Activated CD4-positive, alpha-beta T cell treated with anti-CD3 and anti-CD28 coated beads, Interleukin-2, amount 50 U/mL, for 4 hours (primary cell): ENCODE data around the gene NF2.

Source experiments
- DNase-seq, 2 experiments: peaks; one replicate each; pipeline ENCODE4 v3.0.0-alpha.2; 2020

Gene NF2

DNA sequence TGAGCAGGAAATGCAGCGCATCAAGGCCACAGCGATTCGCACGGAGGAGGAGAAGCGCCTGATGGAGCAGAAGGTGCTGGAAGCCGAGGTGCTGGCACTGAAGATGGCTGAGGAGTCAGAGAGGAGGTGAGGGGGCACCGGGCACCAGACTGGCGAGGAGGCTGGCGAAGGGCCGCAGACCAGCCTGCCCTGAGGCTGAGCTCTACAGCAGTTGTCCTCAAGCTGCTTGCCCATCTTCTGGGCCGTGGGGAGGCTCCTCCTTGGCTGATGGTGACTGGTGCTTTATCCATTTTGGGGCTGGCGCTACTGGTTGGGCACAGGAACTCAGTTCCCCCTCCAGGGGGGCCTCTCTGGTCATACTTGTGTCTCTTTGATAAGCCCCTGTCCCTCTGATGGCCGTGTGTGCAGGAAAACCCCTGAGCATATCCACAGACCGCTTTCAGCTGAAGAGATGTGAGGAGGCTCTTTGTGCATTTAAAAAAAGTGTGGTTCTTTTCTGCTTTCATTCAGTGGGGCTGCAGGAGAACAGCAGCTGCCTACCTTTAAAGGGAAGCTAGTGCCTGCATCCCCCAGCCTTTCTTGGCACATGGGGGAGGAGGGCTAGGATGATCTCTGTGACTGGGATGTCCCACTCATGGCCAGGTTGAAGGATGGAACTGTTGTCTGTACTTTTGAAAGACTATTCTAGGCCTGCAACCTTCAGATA lies 70.1 kb downstream of the NF2 start:
- no peak for DNase-seq

DNA sequence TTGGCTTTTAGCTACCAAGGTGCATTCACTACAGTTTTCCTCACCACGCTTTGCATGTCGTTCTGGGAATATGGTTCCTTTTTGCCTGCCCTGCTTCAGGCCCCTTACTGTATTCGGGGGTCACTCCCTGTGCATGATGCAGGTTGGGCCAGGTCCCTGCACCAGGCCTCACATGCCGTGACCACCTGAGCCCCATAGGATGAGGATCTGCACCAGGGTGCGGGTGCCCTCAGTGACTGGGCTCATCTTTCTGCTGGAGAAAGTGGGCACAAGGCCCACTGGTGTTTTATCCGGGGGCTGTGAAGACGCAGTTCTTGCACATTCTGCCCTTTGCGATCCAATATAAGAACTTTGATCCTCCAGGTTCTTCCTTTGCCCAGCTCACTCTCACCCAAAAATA lies 70.7 kb downstream of the NF2 start:
- DNase-seq, result no peak

DNA sequence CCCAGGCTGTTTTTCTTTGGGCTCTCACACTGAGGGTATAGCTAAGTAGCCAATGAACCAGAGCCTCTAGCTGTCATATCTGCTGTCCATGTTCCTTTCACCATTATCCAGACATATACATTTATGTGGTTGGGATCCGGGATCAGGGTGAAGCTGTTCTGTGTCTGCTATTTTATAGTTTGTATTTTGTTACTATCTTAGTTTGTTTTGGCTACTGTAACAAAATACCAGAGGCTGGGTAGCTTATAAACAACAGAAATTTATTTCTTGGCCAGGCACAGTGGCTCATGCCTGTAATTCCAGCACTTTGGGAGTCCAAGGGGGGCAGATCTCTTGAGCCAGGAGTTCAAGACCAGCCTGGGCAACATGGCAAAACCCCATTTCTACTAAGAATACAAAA lies 75.9 kb downstream of the NF2 start:
- DNase-seq, result no peak

DNA sequence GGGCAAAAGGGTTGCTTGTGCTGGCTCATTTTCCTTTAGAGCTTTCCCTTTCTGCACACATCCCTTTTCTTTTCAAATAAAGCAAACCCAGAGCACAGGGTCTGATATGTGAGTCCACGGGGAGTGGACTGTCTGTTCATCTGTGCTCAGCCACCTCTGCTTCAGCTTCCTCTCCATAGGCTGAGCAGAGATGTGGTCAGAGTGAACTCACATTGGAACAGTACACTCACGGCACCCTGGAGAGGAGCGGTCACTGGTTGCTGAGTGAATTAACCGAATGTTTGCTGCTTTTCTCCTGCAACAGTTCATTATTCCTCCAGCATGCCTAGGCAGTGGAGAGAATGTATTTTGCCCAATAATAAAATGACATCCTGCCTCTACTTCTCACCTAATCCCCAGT lies 80.1 kb downstream of the NF2 start:
- no peak for DNase-seq

DNA sequence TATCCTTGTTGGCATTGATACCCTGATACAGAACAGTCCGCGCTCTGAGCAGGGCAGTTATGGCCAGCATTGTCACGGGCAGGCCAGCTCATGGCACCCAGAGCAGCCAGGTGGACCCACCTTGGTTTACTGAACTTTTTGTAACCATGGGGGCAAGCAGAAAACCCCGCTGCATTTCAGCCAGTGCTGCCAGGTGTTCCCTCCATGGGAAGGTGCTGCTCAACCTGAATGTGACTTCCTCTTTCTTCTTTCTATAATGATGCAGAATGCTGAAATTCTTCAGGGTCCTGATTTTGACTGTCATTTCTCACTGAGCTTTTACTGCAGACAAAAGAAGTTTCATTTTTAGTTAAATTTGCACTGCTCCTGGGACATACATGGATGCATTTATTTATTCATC lies 80.8 kb downstream of the NF2 start:
- DNase-seq, result no peak

DNA sequence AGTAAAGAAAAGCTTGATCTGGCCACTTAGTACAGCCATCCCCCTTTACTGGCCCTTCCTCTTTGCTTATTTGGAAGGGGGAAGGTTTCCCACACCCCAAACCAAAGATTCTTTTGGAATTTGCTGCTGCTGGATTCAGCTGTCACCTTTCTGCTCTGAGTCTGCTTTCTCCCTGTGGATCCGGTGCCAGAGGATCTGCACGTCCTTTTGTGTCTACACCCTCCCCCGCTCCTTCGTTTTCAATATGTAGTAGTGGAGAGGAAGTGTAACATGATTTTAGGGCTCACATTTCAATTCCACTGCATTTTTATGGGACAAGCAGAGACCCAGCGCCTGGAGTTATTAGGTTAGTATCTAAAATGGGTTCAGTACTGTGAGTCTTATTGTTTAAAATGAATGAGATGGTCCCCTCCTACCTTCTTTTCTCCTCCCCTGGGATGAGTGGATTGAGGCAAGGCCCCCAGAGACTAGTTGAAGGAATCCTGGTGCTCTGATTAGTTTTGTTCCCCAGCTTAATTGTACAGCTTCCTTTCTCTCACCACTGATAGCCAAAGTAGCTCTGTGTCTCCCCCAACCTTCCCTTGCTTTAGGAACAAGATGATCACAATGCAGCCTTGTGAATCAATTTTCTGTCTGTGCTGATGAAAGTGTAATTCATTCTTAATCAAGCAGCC lies 85.9 kb downstream of the NF2 start:
- no peak for DNase-seq

DNA sequence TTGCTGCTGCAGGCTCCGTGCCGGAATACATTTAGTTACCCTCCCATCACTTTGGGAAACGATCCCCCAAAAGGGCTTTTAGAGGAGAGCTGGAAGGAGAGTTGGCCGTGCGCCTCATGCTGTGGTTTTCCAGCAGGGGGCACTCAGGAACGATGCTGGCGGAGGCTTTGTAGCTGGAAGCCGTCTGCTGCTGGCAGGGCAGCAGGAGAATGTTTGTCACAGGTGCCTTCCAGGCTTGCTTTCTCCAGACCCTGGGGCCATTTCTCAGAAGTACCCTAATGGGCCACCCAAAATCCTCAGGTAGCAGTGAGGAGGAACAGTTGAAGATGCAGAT lies 86.4 kb downstream of the NF2 start:
- DNase-seq, result peak; percentile 34 to 46

DNA sequence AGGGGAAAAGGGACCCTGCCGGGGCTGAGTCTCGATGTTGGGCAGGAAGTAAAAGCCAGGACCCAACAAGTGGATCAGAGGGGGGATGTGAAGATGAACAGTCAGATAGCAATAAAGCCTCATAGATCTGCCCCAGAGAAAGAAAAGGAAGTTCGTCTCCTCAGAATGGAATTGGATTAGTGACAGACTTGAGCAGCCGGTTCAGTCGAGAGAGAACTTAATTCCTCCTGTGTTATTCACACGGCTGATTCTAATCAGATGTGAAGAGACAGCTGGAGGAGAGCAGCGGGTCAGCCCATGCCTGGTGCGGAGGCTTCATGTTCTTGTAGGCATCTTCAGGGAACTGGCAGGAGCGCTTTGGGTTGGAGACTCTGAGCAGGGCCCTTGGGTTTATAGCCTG lies 87.0 kb downstream of the NF2 start:
- no peak for DNase-seq

DNA sequence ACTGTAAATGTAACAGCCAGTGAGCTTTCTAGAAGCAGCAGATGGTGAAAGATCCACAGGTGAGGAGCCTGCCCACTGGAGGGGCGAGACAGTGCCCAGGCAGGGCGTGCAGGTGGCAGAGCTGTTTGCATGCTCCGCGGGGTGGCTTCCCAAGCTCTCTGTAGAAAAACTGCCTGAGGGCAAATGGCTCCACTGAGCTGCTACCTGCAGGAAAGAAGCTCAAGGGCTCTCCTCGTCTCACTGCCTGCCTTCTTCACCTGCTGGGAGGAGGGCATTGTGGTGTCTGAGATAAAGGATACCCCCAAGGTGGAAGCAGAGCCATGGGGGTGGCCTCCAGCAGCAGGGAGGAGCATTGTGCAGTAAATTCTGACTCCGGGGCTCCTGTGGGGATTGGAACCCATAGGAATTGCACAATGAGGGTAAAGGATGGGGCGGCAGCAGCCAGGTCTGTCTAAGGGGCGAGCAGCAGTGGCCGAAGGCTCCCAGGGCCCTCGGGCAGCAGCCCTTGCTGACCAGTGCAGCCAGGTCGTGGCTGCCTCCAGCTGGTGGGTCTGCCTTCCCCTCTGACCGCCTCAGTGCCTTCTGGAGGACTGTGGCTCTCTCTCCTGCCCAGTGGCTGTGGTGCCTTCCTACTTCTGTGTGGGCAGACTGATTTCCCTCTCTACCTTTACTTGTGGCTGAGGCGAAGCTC lies 88.3 kb downstream of the NF2 start:
- DNase-seq, result no peak

DNA sequence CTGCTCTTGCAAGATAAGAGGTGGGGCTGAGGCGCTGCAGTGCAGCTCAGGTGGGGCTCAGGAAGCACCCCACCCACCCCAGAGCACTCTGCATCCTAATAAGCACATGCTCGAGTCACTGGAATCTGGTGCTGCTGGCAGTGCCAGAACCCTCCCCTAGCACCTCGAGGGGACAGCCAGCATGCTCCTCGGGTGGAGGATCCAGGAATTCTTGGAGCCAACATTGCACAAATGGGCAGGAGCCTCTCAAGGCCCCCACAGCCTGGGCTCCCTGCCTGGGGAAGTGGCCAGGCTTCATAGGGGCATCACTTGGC lies 88.9 kb downstream of the NF2 start:
- DNase-seq, result no peak

DNA sequence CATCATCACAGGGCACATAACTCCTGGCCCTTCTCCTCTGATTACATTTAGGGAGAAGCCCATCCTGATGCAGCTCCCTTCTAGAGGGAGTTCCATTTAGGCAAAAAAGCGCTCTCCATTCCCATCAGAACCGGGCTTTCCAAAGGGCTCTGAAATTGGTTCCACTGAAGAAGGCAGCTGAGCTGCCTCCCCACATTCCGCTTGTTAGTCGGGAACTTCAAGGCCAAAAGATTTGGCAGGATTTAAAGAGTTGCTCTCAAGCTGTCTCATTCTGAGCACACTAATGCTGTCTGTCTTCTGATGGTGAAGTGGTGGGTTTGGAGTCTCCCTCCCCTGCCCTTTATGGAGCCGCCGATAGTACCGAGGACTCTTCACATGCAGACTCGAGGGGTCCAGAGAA lies 89.7 kb downstream of the NF2 start:
- no peak for DNase-seq

DNA sequence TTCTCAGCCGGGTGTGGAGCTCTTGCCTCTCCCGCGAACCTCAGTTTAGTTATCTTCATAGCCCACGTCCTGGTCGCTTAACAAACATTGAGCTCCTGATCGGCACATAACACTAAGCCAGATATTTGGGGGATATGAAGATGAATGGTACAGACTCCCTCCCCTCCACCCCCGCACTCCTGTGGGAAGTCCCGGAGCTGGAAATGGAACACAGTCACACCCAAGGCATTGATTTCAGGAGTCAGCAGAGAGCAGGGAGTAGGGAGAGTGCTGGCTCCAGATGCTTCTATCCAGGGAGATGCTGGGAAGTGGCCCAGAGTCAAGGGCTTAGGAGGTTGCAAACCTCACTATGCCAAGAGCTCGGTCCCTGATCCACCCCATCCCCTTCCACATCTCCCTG lies 90.2 kb downstream of the NF2 start:
- no peak for DNase-seq

DNA sequence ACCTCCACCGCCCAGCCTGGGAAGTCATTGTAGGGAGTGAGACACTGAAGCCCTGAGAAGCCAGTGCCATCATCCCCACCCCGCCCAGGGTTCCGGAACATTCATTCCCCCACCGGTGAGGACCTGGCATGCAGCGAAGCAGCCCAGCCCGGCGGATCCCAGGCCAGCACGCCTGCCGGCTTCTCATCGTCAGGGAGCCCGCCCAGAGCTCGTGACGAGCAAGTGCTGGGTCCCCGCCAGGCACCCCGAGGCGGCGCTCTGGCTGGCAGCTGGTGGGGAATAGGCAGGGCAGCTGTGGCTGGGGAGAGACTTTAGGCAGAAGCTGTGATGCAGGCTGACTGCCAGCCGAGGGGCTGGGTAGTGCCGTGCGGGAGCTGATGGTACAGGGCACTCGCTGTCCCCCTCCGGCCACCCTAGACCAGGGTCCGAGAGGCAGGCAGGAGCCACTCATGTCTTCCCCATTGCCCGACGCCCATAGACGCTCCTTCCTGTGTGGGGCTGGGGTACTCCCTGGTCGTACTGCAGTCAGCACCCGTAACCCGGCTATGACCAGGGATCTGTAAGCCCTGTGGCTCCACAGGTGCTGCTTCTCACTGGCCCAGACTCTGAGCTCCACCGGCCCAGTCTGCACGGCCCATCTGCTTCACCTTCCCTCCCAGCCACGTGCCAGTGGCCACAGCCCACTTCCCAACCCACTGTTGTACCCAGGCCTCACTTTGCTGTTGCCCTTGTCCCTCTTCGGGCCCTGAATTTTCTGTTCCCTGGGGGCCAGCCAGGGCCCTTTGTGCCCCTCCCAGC lies 91.9 kb downstream of the NF2 start:
- no peak for DNase-seq

DNA sequence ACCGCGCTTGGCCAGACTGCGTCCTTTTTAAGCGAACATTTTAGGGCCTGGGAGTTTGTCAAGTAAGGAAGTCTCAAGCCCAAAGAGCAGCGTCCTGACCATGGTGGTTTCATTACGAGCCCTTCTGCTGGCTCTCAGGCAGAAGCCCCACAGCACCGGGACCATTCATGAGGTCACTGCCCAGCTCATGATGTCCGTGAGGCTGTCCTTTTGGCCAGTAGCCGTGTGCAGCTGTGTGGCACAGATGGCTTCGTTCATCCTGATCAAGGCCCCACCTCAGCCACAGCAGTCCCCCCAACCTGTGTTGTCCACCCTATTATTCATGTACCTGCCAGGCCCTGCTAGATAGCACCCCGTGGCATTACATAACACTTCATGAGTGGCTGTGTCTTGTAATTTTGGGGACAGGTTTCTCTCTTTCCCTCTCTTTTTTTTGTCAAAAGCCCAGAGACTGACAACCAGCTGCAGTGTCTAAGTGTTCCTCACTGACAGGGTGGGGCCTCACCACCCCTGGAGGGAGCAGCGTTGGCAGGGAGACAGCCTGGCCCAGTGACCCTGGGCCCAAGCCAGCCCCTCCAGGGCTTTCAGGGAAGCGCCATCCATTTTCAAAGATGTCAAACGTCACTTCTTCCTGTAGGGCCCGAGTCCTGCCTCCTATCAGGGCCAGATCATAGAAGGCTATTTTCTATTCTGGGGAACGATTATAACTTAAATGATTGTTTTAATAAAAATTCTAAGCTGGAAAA lies 94.6 kb downstream of the NF2 start:
- no peak for DNase-seq

DNA sequence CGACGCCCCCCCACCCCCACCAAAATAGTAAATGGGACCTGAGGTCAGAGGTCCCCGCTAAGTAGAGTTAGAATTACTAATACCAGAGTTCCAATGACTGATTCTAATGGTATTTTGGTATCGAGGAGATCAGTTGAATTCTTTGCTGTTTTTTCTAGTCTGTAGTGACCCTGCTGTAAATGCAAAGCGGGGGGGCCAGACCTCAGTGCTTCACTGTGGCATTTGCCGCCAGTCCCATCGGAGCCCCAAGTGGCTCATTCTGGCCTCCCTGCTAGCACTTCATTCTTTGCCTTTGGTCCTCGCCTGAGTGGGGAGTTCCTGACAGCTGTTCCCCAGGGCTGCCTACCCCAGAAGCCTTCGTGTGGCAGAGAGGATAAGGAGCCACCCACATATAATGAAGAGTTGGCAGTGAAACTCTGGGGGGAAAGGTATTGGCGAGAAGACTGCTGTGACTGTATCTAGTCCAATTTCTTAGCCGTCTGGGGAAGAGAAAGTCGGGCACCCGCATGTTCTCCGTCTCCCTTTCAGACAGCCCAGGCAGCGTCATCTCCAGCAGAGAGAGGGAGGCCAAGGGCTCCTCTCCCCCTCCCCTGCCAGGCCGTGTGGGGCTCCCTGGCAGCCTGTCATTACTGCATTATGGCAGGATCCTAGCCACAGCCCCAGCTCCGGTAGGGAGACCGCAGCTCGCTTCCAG lies 96.9 kb downstream of the NF2 start:
- DNase-seq, result no peak

DNA sequence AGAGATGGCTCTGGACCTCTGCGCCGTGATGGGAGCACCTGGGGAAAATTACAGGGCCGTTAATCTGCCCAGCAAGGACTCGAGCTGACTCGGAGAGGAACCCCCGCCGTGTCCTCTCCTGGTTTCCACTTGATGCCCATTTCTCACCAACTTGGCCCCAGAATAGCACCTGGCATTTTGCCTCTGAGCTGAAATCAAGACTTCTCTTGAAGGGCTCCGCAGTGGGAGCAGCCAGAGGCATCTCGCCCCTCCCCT lies 97.4 kb downstream of the NF2 start:
- DNase-seq, result no peak

DNA sequence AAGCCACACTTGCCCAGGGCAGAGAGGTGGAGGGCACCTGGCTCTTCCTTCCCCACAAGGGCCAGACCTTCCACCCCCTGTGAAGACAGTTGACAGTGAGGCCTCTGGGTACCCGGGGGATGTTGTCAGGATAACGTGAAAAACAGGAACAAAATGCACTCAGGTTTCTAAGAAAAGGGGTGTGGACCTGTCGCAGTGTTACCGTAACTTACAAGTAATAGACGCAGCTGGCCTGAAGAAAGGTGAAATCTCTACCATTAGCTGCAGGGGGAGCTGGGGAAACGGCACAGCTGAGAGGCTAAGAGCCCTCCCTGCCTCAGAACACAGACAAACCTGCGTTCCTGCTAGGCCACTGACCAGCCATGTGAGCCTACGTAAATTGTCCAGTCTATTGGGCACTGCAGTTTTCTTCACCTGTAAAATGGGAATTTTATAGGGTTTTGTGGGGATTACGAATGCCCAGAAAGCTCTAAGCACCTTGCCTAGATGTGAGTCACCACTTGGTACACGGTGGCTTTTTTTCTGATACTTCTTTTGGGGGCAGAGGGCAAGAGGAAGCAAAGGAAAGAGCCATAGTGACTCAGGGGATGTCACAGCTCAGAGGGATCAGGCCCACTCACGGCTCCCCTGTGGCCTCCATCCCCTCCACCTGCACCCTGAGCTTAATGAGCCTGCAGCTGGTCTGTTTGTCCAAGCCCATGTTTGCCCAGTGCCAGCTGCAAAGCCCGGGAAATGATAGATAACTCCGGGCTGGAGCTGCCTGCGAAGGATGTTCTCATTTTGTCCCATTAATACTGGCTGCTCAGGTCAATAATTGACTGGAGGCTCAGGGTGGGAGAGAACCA lies 97.9 kb downstream of the NF2 start:
- DNase-seq, result peak; percentile 16 to 17

DNA sequence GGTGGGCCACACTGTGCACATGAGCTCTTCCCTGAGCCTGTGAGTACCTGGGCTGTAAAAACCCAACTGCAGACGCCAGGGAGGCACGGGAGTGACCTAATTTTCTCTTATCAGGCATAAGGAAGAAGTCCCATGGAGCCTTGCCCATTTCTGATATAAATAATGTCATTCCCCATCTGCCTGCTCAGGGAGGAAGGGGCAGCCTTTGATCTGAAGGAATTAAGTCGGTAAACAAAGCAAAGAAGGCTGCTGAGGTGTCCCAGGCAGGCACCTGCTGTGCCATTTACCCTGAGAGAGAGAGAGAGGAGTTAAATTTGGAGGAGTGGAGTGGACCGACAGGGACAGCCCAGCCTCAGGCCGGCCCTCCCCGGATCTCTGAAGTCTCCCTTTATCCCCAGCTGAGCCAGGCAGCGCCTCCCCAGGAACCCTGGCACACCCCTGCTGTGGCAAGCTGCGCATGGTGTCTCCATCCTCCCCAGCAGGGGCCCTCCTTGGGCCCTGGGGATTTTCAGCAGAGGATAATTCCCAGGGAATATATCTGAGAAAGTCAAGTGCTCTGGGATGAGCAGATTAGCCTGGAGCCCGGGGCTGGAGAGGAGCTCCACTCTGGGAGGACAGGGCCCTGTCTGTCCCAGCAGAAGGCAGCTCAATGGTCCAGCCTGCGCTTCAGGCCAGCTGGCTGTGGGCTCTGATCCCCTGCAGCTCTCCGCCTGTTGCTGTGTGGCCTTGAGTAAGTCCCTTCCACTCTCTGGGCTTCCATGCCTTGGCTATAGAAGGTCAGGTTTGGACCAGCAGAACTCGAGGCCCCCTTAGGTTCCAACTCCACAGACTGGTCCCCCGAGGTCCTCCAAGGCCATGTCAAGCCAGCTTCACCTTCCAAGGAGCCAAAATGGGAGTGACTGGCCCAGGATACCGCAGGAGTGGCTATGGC lies 98.8 kb downstream of the NF2 start:
- no peak for DNase-seq

DNA sequence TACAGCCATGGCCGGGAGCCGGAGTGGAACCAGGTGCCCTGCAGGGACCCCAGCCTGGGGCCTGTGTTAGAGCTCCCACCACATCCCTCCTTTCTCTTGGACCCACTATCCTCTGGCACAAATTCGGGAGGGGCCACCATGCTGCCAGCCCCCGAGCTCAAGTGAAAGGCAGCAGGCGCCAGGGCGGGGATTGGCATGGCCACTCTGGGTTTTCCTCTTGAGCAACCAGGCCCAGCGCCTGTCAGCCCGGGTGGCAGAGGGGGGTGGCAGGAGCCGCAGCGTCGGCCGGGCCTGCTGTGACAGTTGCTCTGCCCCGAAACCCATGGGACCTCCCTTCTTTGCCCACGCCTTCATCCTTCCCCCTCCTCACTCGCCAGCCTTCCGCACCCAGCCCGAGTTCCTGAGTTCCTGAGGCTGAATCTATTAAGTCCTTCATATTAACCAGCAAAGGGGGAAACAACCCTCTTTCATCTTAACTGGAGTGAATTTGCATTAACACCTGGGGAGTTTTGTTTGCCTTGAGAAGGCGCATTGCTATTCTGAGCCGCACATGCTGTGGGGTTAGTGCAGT lies 99.6 kb downstream of the NF2 start:
- DNase-seq, result no peak

DNA sequence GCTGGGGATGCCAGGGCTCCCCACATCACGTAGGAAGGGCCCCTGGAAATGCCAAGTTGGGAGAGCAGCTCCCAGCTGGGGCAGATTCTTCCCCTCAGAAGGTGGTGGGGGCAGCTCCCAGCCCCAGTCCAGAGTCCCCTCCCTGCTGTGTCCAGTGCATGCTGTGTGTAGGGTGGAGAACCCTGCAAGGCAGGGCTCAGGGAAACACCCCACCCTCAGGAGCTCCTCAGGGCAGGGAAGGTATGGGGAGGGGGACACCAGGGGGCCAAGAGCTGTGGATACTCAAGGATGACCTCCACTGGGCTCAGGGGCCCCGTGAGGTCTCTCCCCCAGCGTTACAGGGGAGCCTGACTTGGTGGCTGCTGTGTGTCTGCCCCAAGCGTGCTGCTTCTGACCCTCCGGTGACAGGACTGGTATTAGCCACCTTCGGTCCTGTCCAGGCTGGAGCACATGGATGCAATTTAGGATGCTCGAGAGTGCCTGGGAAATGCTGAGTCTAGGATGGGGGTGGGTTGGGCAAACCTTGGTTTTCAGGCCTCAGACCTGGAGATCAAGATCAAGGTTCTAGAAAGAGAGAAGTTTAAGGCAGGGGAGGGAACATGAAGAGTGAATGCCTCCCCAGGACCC lies 100.2 kb downstream of the NF2 start:
- DNase-seq, result no peak
